Body of pancreas (tissue), 4 donors: ENCODE measurements around the gene SALL1.

Source experiments
- POLR2A ChIP-seq, 3 donors: fragments of 450-650 bp; IDR thresholded peaks; one replicate each; pipeline ENCODE4 v1.6.1; 2016; ENCODE audit warnings: antibody characterized with exemption in 3 of 3, mild to moderate bottlenecking in 2 of 3
- TF ChIP-seq, protein P1 (sequence below), 7 experiments: fragments of 450-650 bp in 4 of 7; fragments of 200-600 bp in 3 of 7; sonication (generic) in 3 of 7; IDR thresholded peaks; one replicate each; pipeline ENCODE4 v1.5.1; 2016 to 2019; ENCODE audit warnings: antibody characterized with exemption in 7 of 7

DNA sequence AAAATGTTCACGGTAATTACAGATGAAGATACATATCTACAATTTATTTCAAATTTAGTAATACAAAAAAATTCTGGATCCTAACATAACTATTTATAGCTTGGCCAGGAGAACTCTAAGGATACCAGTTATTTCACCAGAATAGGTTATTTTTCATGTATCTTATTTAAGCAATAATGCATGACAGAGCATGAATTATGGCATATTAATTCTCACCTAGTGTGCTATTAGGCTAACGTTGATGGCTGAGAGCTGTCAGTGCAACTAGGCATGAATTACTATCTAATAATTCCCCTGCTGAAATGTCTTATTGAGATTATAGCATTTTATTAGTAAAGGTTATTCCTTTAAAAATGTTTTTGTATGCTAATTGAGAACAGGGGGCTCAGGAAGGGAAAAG, 44.5 kb downstream of the SALL1 start:
- TF ChIP-seq POLR2A (IDR thresholded peaks at IDR 0.05) = no peak
- TF ChIP-seq, protein P1, sequence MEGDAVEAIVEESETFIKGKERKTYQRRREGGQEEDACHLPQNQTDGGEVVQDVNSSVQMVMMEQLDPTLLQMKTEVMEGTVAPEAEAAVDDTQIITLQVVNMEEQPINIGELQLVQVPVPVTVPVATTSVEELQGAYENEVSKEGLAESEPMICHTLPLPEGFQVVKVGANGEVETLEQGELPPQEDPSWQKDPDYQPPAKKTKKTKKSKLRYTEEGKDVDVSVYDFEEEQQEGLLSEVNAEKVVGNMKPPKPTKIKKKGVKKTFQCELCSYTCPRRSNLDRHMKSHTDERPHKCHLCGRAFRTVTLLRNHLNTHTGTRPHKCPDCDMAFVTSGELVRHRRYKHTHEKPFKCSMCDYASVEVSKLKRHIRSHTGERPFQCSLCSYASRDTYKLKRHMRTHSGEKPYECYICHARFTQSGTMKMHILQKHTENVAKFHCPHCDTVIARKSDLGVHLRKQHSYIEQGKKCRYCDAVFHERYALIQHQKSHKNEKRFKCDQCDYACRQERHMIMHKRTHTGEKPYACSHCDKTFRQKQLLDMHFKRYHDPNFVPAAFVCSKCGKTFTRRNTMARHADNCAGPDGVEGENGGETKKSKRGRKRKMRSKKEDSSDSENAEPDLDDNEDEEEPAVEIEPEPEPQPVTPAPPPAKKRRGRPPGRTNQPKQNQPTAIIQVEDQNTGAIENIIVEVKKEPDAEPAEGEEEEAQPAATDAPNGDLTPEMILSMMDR (IDR thresholded peaks at IDR 0.05) = no peak
